Thyroid gland (tissue), 4 donors: ENCODE data around the gene FMNL3. TPM values are rescaled to one million over a fixed set of nuclear protein-coding genes. Genes with fewer than 3 reads are reported as not detected.
A peak's percentile ranks its signal among the peaks of the same experiment; 100 is the strongest.

ENCODE experiments used
- DNase-seq, 2 donors: peaks; one replicate each; pipeline ENCODE4 v3.0.0-alpha.2; 2019
- H3K27ac ChIP-seq, 3 donors: fragments of 200-600 bp; sonication (generic); 1 replicate in 2 of 3; 2 replicates in 1 of 3; pipeline ENCODE4 v1.5.1; 2016 to 2019; ENCODE audit warnings: mild to moderate bottlenecking in 1 of 3, moderate library complexity in 1 of 3
- H3K27me3 ChIP-seq: fragments of 200-600 bp; sonication (generic); one replicate; pipeline ENCODE4 v1.5.1; 2019
- H3K36me3 ChIP-seq, 2 donors: fragments of 200-600 bp; sonication (generic); one replicate each; pipeline ENCODE4 v1.5.1; 2016 to 2019
- H3K4me1 ChIP-seq, 2 donors: fragments of 200-600 bp; sonication (generic); one replicate each; pipeline ENCODE4 v1.5.1; 2017 to 2019
- H3K4me3 ChIP-seq, 3 donors: fragments of 200-600 bp; sonication (generic); replicated peaks in 1 of 3; 1 replicate in 2 of 3; 2 replicates in 1 of 3; pipeline ENCODE4 v1.5.1; 2016; ENCODE audit warnings: mild to moderate bottlenecking in 1 of 3
- H3K9me3 ChIP-seq: fragments of 200-600 bp; sonication (generic); one replicate; pipeline ENCODE4 v1.5.1; 2017
- POLR2A ChIP-seq, 2 donors: fragments of 450-650 bp; IDR thresholded peaks; one replicate each; pipeline ENCODE4 v1.6.1; 2017; ENCODE audit warnings: antibody characterized with exemption in 2 of 2, mild to moderate bottlenecking in 2 of 2, moderate library complexity in 1 of 2
- WGBS, 2 donors: methylation state at CpG; one replicate each; pipeline ENCODE4 v1.1.5; 2017; 5-methylcytosine and 5-hydroxymethylcytosine counted together
- intact Hi-C: fragments of 100-400 bp; cut with DNase I; formaldehyde crosslinking; loops from one replicate; pipeline ENCODE4 v1.15.1; 2023
- total RNA-seq, 4 donors: library from RNA; depleted of rRNA; stranded (reverse); fragments of >200 nt; gene quantifications; one replicate each; pipeline ENCODE4 v1.2.3, GENCODE V29; 2016
- TF ChIP-seq, protein P1 (sequence below), 6 experiments: fragments of 200-600 bp in 3 of 6; fragments of 450-650 bp in 3 of 6; sonication (generic) in 3 of 6; IDR thresholded peaks; one replicate each; pipeline ENCODE4 v1.5.1; 2016 to 2019; ENCODE audit warnings: antibody characterized with exemption in 6 of 6, mild to moderate bottlenecking in 2 of 6, inconsistent platforms in 1 of 6, moderate library complexity in 1 of 6

FMNL3 gene
- total RNA-seq, 4 donors from 2014 or later: 30.9 to 41.8 (median 35.1) TPM

- Histone ChIP-seq H3K4me1 (peaks cover 25 to 38% of the 10 kb centered on the region in 2 donors), H3K9me3 (no peaks in the 10 kb centered on the region), H3K36me3 (peaks cover 6 to 32% of the 10 kb centered on the region in 2 donors), H3K27me3 (no peaks in the 10 kb centered on the region), H3K4me3 (no peak overlapping the region), H3K27ac (no peak overlapping the region)
- WGBS, 2 donors: 89 to 91% methylated on average over 6 to 7 of the region's 7 CpGs
- intact Hi-C loops: loop anchor here (10.0 kb wide), 1 partner anchor 182 kb away; the partner anchor contains the start of gene NCKAP5L
- no peak for DNase-seq
- TF ChIP-seq POLR2A (IDR thresholded peaks at IDR 0.05): no peak
- TF ChIP-seq, protein P1, sequence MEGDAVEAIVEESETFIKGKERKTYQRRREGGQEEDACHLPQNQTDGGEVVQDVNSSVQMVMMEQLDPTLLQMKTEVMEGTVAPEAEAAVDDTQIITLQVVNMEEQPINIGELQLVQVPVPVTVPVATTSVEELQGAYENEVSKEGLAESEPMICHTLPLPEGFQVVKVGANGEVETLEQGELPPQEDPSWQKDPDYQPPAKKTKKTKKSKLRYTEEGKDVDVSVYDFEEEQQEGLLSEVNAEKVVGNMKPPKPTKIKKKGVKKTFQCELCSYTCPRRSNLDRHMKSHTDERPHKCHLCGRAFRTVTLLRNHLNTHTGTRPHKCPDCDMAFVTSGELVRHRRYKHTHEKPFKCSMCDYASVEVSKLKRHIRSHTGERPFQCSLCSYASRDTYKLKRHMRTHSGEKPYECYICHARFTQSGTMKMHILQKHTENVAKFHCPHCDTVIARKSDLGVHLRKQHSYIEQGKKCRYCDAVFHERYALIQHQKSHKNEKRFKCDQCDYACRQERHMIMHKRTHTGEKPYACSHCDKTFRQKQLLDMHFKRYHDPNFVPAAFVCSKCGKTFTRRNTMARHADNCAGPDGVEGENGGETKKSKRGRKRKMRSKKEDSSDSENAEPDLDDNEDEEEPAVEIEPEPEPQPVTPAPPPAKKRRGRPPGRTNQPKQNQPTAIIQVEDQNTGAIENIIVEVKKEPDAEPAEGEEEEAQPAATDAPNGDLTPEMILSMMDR (IDR thresholded peaks at IDR 0.05): no peak
These were observed 64.1 kb downstream of the FMNL3 start for GRCh38 chr12:49643135-49643534.

DNA sequence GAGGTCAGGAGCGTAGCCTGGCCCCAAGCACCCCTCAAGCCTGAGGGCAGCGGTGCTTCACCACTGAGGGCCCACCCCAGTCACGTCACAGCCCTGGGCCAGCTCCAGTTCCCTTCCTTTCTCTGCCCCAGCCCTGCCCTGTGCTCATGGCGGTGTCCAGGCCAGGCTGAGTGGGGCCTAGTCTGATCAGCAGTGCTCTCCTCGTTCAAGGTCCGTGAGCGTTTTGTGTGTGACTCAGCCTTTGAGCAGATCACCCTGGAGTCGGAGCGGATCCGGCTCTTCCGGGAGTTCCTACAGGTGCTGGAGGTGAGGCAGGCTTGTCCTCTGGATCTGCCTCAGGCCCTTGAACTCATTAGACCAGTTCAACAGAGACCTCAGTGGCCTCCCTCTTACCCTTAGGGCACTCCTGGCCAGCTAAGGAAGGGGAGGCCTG is 64.8 kb downstream of the FMNL3 start:
- peaks cover 6 to 29% of the 10 kb centered on the region in 2 donors for H3K36me3 ChIP-seq
- intact Hi-C loops: loop anchor here (10.0 kb wide), 1 partner anchor 182 kb away; the partner anchor contains the start of gene NCKAP5L
- 91 to 93% methylated on average over 8 to 10 of the region's 11 CpGs for WGBS, 2 donors
- TF ChIP-seq POLR2A (IDR thresholded peaks at IDR 0.05): no peak
- TF ChIP-seq, protein P1 (IDR thresholded peaks at IDR 0.05): no peak
- peaks cover 20 to 32% of the 10 kb centered on the region in 2 donors for H3K4me1 ChIP-seq
- H3K9me3 ChIP-seq: no peaks in the 10 kb centered on the region
- no peak overlapping the region for H3K4me3 ChIP-seq
- no peak overlapping the region for H3K27ac ChIP-seq
- H3K27me3 ChIP-seq: no peaks in the 10 kb centered on the region
- DNase-seq: no peak

GRCh38 chr12:49641748-49642369 is 65.3 kb downstream of the FMNL3 start:
- DNase-seq: no peak
- TF ChIP-seq POLR2A (IDR thresholded peaks at IDR 0.05): no peak
- TF ChIP-seq, protein P1 (IDR thresholded peaks at IDR 0.05): no peak
- intact Hi-C loops: loop anchor here (10.0 kb wide), 1 partner anchor 183 kb away; the partner anchor contains the start of gene NCKAP5L
- Histone ChIP-seq H3K36me3 (peaks cover 6 to 29% of the 10 kb centered on the region in 2 donors), H3K4me1 (peaks cover 20 to 32% of the 10 kb centered on the region in 2 donors), H3K4me3 (no peak overlapping the region), H3K27me3 (no peaks in the 10 kb centered on the region), H3K27ac (no peak overlapping the region), H3K9me3 (no peaks in the 10 kb centered on the region)
- WGBS, 2 donors: 88 to 89% methylated on average over 15 to 17 of the region's 17 CpGs

GRCh38 chr12:49636979-49637755 is 70.0 kb downstream of the FMNL3 start:
- WGBS, 2 donors: 18 to 20% methylated on average over 9 of the region's 9 CpGs
- intact Hi-C loops: no loop called here
- H3K27me3 ChIP-seq: no peaks in the 10 kb centered on the region
- peaks cover 3 to 16% of the 10 kb centered on the region in 2 donors for H3K36me3 ChIP-seq
- H3K27ac ChIP-seq: peak overlapping the region in 1 of 3 donors; percentile 22
- peaks cover 0 to 12% of the 10 kb centered on the region in 2 donors for H3K4me1 ChIP-seq
- TF ChIP-seq, protein P1 (IDR thresholded peaks at IDR 0.05): peak in 5 of 6 experiments; percentile 21 to 67 (median 60)
- TF ChIP-seq POLR2A (IDR thresholded peaks at IDR 0.05): no peak
- no peaks in the 10 kb centered on the region for H3K9me3 ChIP-seq
- H3K4me3 ChIP-seq: no peak overlapping the region
- DNase-seq: peak; percentile 61 to 69
